H1 (cell line): ENCODE data around the gene THADA. TPM values are rescaled to one million over a fixed set of nuclear protein-coding genes. Genes with fewer than 3 reads are reported as not detected.

Experiments used
- ATF3 ChIP-seq: IDR thresholded peaks from 2 replicates; pipeline ENCODE4 v1.6.1; 2011; ENCODE audit warnings: low read depth, mild to moderate bottlenecking, low read length; ENCODE audit not compliant: insufficient read depth
- BACH1 ChIP-seq: IDR thresholded peaks from 2 replicates; pipeline ENCODE4 v1.6.1; 2012; ENCODE audit warnings: low read length, improper control_type of control experiment
- BCL11A ChIP-seq, 2 experiments: IDR thresholded peaks; one replicate each; pipeline ENCODE4 v1.6.1; 2011; ENCODE audit warnings: low read depth in 2 of 2, low read length in 2 of 2, mild to moderate bottlenecking in 2 of 2
- BRCA1 ChIP-seq: IDR thresholded peaks from 2 replicates; pipeline ENCODE4 v1.6.1; 2012; ENCODE audit warnings: low read depth, low read length, improper control_type of control experiment
- CHD2 ChIP-seq: IDR thresholded peaks from 2 replicates; pipeline ENCODE4 v1.6.1; 2012; ENCODE audit warnings: low read length, improper control_type of control experiment
- CHD7 ChIP-seq: fragments of 300-600 bp; sonication (generic); IDR thresholded peaks from 2 replicates; pipeline ENCODE4 v1.7.1; 2012; ENCODE audit warnings: low read length, moderate library complexity, mild to moderate bottlenecking, inconsistent platforms; ENCODE audit not compliant: insufficient replicate concordance
- FOSL1 ChIP-seq: IDR thresholded peaks from 2 replicates; pipeline ENCODE4 v1.6.1; 2011; ENCODE audit warnings: mild to moderate bottlenecking, low read depth, low read length, moderate library complexity; ENCODE audit not compliant: insufficient read depth
- HDAC6 ChIP-seq: IDR thresholded peaks from one replicate; pipeline ENCODE4 v1.7.1; 2012; ENCODE audit warnings: low read depth, mild to moderate bottlenecking, inconsistent platforms, low read length, moderate library complexity
- KDM5A ChIP-seq: fragments of 200-600 bp; IDR thresholded peaks from 2 replicates; pipeline ENCODE4 v1.7.1; 2012; ENCODE audit warnings: mild to moderate bottlenecking, low read length, inconsistent platforms, mixed read lengths
- RFX5 ChIP-seq: IDR thresholded peaks from 2 replicates; pipeline ENCODE4 v1.6.1; 2011; ENCODE audit warnings: low read depth, low read length, improper control_type of control experiment, borderline replicate concordance
- SP2 ChIP-seq: IDR thresholded peaks from 2 replicates; pipeline ENCODE4 v1.6.1; 2012; ENCODE audit warnings: mild to moderate bottlenecking, low read length, inconsistent platforms
- polyA plus RNA-seq, 7 experiments: library from polyadenylated mRNA; depleted of rRNA in 3 of 7; stranded (reverse) in 5 of 7; unstranded in 2 of 7; fragments of >200 nt in 5 of 7; fragments of 200-250 nt in 2 of 7; gene quantifications; 1 replicate in 5 of 7; 2 replicates in 1 of 7; 4 replicates in 1 of 7; pipeline versions ENCODE4 v1.2.1 to v1.2.3, GENCODE V29; 2011 to 2013; ENCODE audit warnings: missing spikeins in 2 of 7, mixed read lengths in 2 of 7
- total RNA-seq: library from RNA; stranded (reverse); fragmentation: NEBNext Ultra II Directional; extraction: Animal tissue kit (Norgen Biotek cat#: 25700); gene quantifications from 2 replicates; pipeline ENCODE4 v1.2.1, GENCODE V29; 2021
- TF ChIP-seq, protein P1 (sequence below): IDR thresholded peaks from 2 replicates; pipeline ENCODE4 v1.6.1; 2012; ENCODE audit warnings: inconsistent platforms

THADA gene
- total and polyA plus RNA-seq, 2 of the 8 experiments (the other 6 are each of a cell fraction or from before 2014, with no cell fraction given): 22.4 to 26.8 TPM

GRCh38 chr2:43402002-43402401 lies 193.8 kb downstream of the THADA start (continued):
- no peak for TF ChIP-seq CHD7
- TF ChIP-seq BRCA1: no peak
- no peak for TF ChIP-seq FOSL1
- no peak for TF ChIP-seq ATF3
- no peak for TF ChIP-seq CHD2
- TF ChIP-seq SP2: no peak
- TF ChIP-seq, protein P1, sequence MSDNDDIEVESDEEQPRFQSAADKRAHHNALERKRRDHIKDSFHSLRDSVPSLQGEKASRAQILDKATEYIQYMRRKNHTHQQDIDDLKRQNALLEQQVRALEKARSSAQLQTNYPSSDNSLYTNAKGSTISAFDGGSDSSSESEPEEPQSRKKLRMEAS: no peak
- TF ChIP-seq KDM5A: no peak
- TF ChIP-seq HDAC6: no peak
- TF ChIP-seq BCL11A (IDR thresholded peaks at IDR 0.05; ENCODE audit: low read depth in 2 of 2, low read length in 2 of 2): no peak
- TF ChIP-seq RFX5: no peak
- no peak for TF ChIP-seq BACH1
